GM12872 (cell line): Measurements from ENCODE around the gene RTF1.

Source experiments
- TF ChIP-seq, protein P1 (sequence below): IDR thresholded peaks from 3 replicates; pipeline ENCODE4 v1.5.1; 2011; ENCODE audit warnings: low read depth, mild to moderate bottlenecking, low read length, moderate library complexity; ENCODE audit not compliant: insufficient read depth

RTF1 gene

DNA sequence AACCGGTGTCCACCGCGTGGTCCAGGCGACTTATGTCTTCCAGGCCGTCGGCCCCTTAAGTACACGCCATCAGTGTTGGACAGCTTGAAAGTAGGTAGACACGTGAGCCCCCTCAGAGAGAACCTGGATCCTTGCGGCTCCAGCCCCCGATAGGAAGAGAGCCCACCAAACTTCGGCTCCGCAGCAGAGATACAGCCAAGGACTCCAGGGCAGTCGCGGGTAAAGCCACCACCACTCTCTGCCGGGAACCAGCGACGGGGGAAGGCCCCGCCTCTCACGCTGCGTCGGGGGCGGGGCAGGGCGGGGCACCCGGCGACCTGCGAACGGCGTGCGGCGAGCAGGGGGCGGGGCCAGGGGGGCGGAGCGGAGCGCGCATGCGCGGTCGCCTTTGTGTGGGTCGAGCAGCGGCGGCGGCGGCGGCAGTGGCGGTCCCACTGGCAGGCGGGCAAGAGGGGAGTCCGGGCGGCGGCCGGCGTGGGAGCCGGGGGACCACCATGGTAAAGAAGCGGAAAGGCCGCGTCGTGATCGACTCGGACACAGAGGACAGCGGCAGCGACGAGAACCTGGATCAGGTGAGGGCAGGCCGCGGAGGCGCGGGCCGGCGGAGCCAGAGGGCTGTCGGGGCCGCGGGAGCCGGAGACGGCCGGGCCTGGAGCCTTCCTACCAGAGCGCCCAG lies at the start of gene RTF1:
Gene RTF1, plus strand, starts transcription at position 354 of the 676 bp plus-strand sequence. Its CDS starts 21 bp downstream, at position 375.
- TF ChIP-seq, protein P1, sequence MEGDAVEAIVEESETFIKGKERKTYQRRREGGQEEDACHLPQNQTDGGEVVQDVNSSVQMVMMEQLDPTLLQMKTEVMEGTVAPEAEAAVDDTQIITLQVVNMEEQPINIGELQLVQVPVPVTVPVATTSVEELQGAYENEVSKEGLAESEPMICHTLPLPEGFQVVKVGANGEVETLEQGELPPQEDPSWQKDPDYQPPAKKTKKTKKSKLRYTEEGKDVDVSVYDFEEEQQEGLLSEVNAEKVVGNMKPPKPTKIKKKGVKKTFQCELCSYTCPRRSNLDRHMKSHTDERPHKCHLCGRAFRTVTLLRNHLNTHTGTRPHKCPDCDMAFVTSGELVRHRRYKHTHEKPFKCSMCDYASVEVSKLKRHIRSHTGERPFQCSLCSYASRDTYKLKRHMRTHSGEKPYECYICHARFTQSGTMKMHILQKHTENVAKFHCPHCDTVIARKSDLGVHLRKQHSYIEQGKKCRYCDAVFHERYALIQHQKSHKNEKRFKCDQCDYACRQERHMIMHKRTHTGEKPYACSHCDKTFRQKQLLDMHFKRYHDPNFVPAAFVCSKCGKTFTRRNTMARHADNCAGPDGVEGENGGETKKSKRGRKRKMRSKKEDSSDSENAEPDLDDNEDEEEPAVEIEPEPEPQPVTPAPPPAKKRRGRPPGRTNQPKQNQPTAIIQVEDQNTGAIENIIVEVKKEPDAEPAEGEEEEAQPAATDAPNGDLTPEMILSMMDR, result no peak

DNA sequence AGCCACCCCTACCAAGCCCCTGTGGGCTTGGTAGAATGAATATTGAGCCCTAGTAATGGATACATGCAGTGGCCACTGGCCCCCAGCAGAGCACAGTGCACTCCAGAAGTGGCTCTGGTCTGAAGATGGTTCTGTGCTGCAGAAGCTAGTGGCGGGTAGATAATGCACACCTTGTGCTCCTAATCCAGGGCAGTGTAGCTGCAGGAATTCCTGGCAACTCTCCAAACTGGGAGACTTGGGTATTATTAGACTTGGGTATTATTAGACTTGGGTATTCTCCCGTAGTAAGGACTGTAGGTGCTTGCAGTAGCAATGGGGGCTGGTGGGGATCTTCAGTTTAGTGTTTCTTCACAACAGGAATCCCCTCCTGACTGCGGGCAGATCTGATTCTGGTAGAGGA lies 49.5 kb upstream of the RTF1 start:
- TF ChIP-seq, protein P1, result no peak

GRCh38 chr15:41377978-41378377 lies 38.9 kb upstream of the RTF1 start:
- TF ChIP-seq, protein P1, result no peak

DNA sequence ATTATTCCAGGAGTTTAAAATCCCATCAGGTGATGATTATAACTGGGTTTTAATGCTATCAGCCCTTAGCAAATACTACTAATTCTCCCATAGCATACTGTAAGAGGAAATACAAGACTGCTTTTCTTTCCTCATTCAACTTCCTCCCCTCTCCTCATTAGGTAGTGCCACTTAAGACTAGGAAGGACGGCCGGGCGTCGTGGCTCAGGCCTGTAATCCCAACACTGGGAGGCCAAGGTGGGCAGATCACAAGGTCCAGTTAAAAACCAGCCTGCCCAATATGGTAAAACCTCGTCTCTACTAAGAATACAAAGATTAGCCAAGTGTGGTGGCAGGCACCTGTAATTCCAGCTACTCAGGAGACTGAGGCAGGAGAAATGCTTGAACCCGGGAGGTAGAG lies 29.2 kb upstream of the RTF1 start:
- TF ChIP-seq, protein P1, result no peak

DNA sequence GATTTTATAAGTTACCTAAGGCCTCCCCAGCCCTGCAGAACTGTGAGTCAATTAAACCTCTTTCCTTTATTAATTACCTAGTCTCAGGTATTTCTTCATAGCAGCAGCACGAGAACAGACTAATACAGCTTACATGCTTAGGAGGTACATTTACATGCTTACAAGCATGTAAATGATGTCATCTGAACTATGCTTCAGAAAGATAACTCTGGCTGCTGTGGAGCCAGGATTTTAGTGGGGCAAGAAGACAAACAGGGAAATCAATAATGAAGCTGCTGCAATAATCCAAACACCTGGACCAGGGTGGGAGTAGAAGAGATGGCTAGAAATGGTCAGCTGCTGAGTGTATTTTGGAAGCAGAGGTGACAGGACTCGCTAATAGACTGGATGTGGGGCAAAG lies 24.2 kb upstream of the RTF1 start:
- TF ChIP-seq, protein P1, result no peak

- TF ChIP-seq, protein P1, result no peak
These were observed 22.0 kb upstream of the RTF1 start for GRCh38 chr15:41394924-41395323.

DNA sequence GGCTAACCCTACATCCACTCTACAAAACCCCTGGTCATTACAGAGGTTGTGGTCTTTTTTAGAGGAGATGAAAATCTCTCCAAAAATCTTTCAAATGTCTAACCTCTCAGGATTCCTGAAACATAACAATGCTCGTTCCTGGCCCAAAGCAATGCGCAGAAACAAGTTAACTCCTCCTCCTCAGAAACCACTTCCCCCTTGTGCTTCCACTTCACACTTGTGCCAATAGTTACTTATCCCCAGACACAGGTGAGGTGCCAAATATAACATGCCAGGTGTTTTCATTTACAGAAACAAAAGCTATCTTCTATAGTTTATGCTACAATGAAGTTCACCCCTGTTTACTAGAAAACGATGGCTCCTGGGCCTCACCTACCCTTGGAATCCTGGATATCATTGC lies 20.8 kb upstream of the RTF1 start:
- TF ChIP-seq, protein P1, result no peak
